Measurements from ENCODE around the gene EIF4E2.
A peak's percentile ranks its signal among the peaks of the same experiment; 100 is the strongest.

EIF4E2 gene

GRCh38 chr2:232545511-232546375 is 4.7 kb upstream of the EIF4E2 start:
- Histone ChIP-seq H3K27me3 (ENCODE audit: control insufficient read depth in 3 of 3, insufficient read depth in 3 of 3, low read depth in 1 of 3, low read length in 3 of 3) (no peaks in the 10 kb centered on the region), H2BK5ac (ENCODE audit: low read length) (peak overlapping the region; percentile 56), H3K79me1 (ENCODE audit: low read depth, low read length) (peaks cover 6% of the 10 kb centered on the region), H3K9ac (ENCODE audit: low read depth, low read length, poor library complexity) (peak overlapping the region; percentile 3), H3K4me3 (ENCODE audit: low read length in 2 of 2) (peak overlapping the region in 1 of 2 donors; percentile 26), H2AFZ (ENCODE audit: low read length) (no peak overlapping the region), H2BK15ac (ENCODE audit: low read length) (no peak overlapping the region), H3K14ac (ENCODE audit: low read length) (no peak overlapping the region), H2BK12ac (ENCODE audit: low read length) (no peak overlapping the region), H3K18ac (ENCODE audit: low read length) (peak overlapping the region; percentile 40), H3K4ac (ENCODE audit: low read length) (no peak overlapping the region), H3K23ac (ENCODE audit: low read depth, low read length, poor library complexity) (peak overlapping the region; percentile 34), H3K9me3 (replicated peaks in 1 of 2; ENCODE audit: control insufficient read depth in 2 of 2, insufficient read depth in 1 of 2, low read depth in 1 of 2, low read length in 2 of 2) (peaks cover 0 to 19% of the 10 kb centered on the region in 2 donors), H4K8ac (ENCODE audit: low read depth, low read length) (peak overlapping the region; percentile 27), H2BK120ac (ENCODE audit: low read depth, low read length) (no peak overlapping the region), H4K91ac (ENCODE audit: low read depth, low read length, poor library complexity) (no peak overlapping the region), H3K27ac (replicated peaks; ENCODE audit: low read length) (no peak overlapping the region), H3K36me3 (replicated peaks in 1 of 2; ENCODE audit: control insufficient read depth in 2 of 2, insufficient read depth in 2 of 2, low read length in 2 of 2) (peaks cover 13 to 39% of the 10 kb centered on the region in 2 donors), H3K4me1 (ENCODE audit: control insufficient read depth in 2 of 2, insufficient read depth in 1 of 2, low read depth in 1 of 2, low read length in 2 of 2) (peaks cover 0 to 1% of the 10 kb centered on the region in 2 donors), H3K4me2 (ENCODE audit: insufficient read depth, low read length, poor library complexity, severe bottlenecking) (no peak overlapping the region), H2AK5ac (ENCODE audit: low read depth, low read length) (no peak overlapping the region)
- no CpG with 5 or more reads among the region's 17 CpGs for WGBS, 2 donors (ENCODE audit: extremely low coverage in 2 of 2, insufficient read length in 2 of 2, insufficient replicate concordance in 1 of 2)
- DNase-seq (ENCODE audit: low spot score): no peak

DNA sequence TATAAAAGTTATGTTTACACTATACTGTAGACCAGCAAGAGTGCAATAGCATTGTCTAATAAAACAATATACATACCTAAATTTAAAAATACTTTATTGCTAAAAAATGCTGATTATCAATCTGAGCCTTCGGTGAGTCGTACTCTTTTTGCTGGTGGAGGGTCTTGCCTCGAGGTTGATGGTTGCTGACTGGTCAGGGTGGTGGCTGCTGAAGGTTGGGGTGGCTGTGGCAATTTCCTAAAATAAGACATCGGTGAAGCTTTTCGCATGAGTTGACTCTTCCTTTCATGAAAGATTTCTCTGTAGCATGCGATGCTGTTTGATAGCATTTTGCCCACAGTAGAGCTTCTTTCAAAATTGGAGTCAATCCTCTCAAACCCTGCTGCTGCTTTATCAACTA is 2.5 kb upstream of the EIF4E2 start:
- Histone ChIP-seq H2BK120ac (ENCODE audit: low read depth, low read length) (no peak overlapping the region), H3K9ac (ENCODE audit: low read depth, low read length, poor library complexity) (no peak overlapping the region), H3K4ac (ENCODE audit: low read length) (no peak overlapping the region), H3K18ac (ENCODE audit: low read length) (no peak overlapping the region), H2AFZ (ENCODE audit: low read length) (no peak overlapping the region), H2BK5ac (ENCODE audit: low read length) (no peak overlapping the region), H4K8ac (ENCODE audit: low read depth, low read length) (no peak overlapping the region), H3K4me2 (ENCODE audit: insufficient read depth, low read length, poor library complexity, severe bottlenecking) (no peak overlapping the region), H3K9me3 (replicated peaks in 1 of 2; ENCODE audit: control insufficient read depth in 2 of 2, insufficient read depth in 1 of 2, low read depth in 1 of 2, low read length in 2 of 2) (peaks cover 0 to 19% of the 10 kb centered on the region in 2 donors), H3K4me3 (ENCODE audit: low read length in 2 of 2) (no peak overlapping the region), H3K27me3 (ENCODE audit: control insufficient read depth in 3 of 3, insufficient read depth in 3 of 3, low read depth in 1 of 3, low read length in 3 of 3) (no peaks in the 10 kb centered on the region), H3K4me1 (ENCODE audit: control insufficient read depth in 2 of 2, insufficient read depth in 1 of 2, low read depth in 1 of 2, low read length in 2 of 2) (peaks cover 3 to 4% of the 10 kb centered on the region in 2 donors), H2BK15ac (ENCODE audit: low read length) (no peak overlapping the region), H3K79me1 (ENCODE audit: low read depth, low read length) (peaks cover 13% of the 10 kb centered on the region), H4K91ac (ENCODE audit: low read depth, low read length, poor library complexity) (no peak overlapping the region), H3K14ac (ENCODE audit: low read length) (no peak overlapping the region), H3K23ac (ENCODE audit: low read depth, low read length, poor library complexity) (no peak overlapping the region), H2BK12ac (ENCODE audit: low read length) (no peak overlapping the region), H2AK5ac (ENCODE audit: low read depth, low read length) (no peak overlapping the region), H3K36me3 (replicated peaks in 1 of 2; ENCODE audit: control insufficient read depth in 2 of 2, insufficient read depth in 2 of 2, low read length in 2 of 2) (peaks cover 11 to 54% of the 10 kb centered on the region in 2 donors), H3K27ac (replicated peaks; ENCODE audit: low read length) (no peak overlapping the region)
- no peak for DNase-seq (ENCODE audit: low spot score)
- WGBS, 2 donors (ENCODE audit: extremely low coverage in 2 of 2, insufficient read length in 2 of 2, insufficient replicate concordance in 1 of 2): no CpG with 5 or more reads among the region's 6 CpGs

DNA sequence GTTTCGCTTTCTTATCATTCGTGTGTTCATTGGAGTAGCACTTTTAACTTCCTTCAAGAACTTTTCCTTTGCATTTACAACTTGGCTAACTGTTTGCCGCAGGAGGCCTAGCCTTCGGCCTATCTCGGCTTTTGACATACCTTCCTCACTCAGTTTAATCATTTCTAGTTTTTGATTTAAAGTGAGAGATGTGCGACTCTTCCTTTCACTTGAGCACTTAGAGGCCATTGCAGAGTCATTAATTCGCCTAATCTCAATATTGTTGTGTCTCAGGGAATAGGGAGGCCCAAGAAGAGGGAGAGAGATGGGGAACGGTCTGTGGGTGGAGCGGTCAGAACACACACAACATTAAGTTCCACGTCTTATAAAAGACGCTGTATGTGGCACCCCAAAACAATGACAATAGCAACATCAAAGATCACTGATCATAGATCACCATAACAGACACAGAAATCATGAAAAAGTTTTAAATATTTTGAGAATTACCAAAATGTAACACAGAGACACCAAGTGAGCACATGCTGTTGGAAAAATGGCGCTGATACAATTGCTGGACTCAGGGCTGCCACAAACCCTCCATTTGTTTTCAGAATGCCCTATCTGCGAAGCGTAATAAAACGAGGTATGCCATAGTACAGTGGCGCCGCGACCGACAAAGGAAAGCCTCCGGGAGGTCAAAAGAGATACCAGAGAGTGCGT is 685 bp upstream of the EIF4E2 start:
- Histone ChIP-seq H3K4me1 (ENCODE audit: control insufficient read depth in 2 of 2, insufficient read depth in 1 of 2, low read depth in 1 of 2, low read length in 2 of 2) (peaks cover 3 to 4% of the 10 kb centered on the region in 2 donors), H2BK12ac (ENCODE audit: low read length) (no peak overlapping the region), H3K9me3 (replicated peaks in 1 of 2; ENCODE audit: control insufficient read depth in 2 of 2, insufficient read depth in 1 of 2, low read depth in 1 of 2, low read length in 2 of 2) (peaks cover 0 to 19% of the 10 kb centered on the region in 2 donors), H4K8ac (ENCODE audit: low read depth, low read length) (no peak overlapping the region), H3K18ac (ENCODE audit: low read length) (peak overlapping the region; percentile 98), H3K9ac (ENCODE audit: low read depth, low read length, poor library complexity) (peak overlapping the region; percentile 97), H3K23ac (ENCODE audit: low read depth, low read length, poor library complexity) (peak overlapping the region; percentile 78), H2BK5ac (ENCODE audit: low read length) (peak overlapping the region; percentile 96), H3K27me3 (ENCODE audit: control insufficient read depth in 3 of 3, insufficient read depth in 3 of 3, low read depth in 1 of 3, low read length in 3 of 3) (no peaks in the 10 kb centered on the region), H2AFZ (ENCODE audit: low read length) (peak overlapping the region; percentile 96), H2BK15ac (ENCODE audit: low read length) (no peak overlapping the region), H3K14ac (ENCODE audit: low read length) (no peak overlapping the region), H3K4ac (ENCODE audit: low read length) (no peak overlapping the region), H2BK120ac (ENCODE audit: low read depth, low read length) (no peak overlapping the region), H4K91ac (ENCODE audit: low read depth, low read length, poor library complexity) (no peak overlapping the region), H3K36me3 (replicated peaks in 1 of 2; ENCODE audit: control insufficient read depth in 2 of 2, insufficient read depth in 2 of 2, low read length in 2 of 2) (peaks cover 11 to 68% of the 10 kb centered on the region in 2 donors), H2AK5ac (ENCODE audit: low read depth, low read length) (peak overlapping the region; percentile 86), H3K4me2 (ENCODE audit: insufficient read depth, low read length, poor library complexity, severe bottlenecking) (peak overlapping the region; percentile 57), H3K79me1 (ENCODE audit: low read depth, low read length) (peaks cover 9% of the 10 kb centered on the region), H3K27ac (replicated peaks; ENCODE audit: low read length) (peak overlapping the region; percentile 88), H3K4me3 (ENCODE audit: low read length in 2 of 2) (peak overlapping the region; percentile 79 to 80)
- WGBS, 2 donors (ENCODE audit: extremely low coverage in 2 of 2, insufficient read length in 2 of 2, insufficient replicate concordance in 1 of 2): no CpG with 5 or more reads among the region's 21 CpGs
- DNase-seq (ENCODE audit: low spot score): no peak

- H3K9ac ChIP-seq (ENCODE audit: low read depth, low read length, poor library complexity): peak overlapping the region; percentile 75
- H2BK5ac ChIP-seq (ENCODE audit: low read length): no peak overlapping the region
- H2BK12ac ChIP-seq (ENCODE audit: low read length): no peak overlapping the region
- no peaks in the 10 kb centered on the region for H3K27me3 ChIP-seq (ENCODE audit: control insufficient read depth in 3 of 3, insufficient read depth in 3 of 3, low read depth in 1 of 3, low read length in 3 of 3)
- no peak overlapping the region for H2BK15ac ChIP-seq (ENCODE audit: low read length)
- no peak overlapping the region for H2BK120ac ChIP-seq (ENCODE audit: low read depth, low read length)
- peak overlapping the region; percentile 96 for H2AFZ ChIP-seq (ENCODE audit: low read length)
- peaks cover 8% of the 10 kb centered on the region for H3K79me1 ChIP-seq (ENCODE audit: low read depth, low read length)
- peak overlapping the region; percentile 12 for H2AK5ac ChIP-seq (ENCODE audit: low read depth, low read length)
- H3K4ac ChIP-seq (ENCODE audit: low read length): no peak overlapping the region
- H3K18ac ChIP-seq (ENCODE audit: low read length): no peak overlapping the region
- H3K9me3 ChIP-seq (replicated peaks in 1 of 2; ENCODE audit: control insufficient read depth in 2 of 2, insufficient read depth in 1 of 2, low read depth in 1 of 2, low read length in 2 of 2): peaks cover 0 to 19% of the 10 kb centered on the region in 2 donors
- no peak overlapping the region for H4K91ac ChIP-seq (ENCODE audit: low read depth, low read length, poor library complexity)
- peaks cover 3 to 4% of the 10 kb centered on the region in 2 donors for H3K4me1 ChIP-seq (ENCODE audit: control insufficient read depth in 2 of 2, insufficient read depth in 1 of 2, low read depth in 1 of 2, low read length in 2 of 2)
- H3K4me2 ChIP-seq (ENCODE audit: insufficient read depth, low read length, poor library complexity, severe bottlenecking): peak overlapping the region; percentile 77
- no peak overlapping the region for H4K8ac ChIP-seq (ENCODE audit: low read depth, low read length)
- no peak for DNase-seq (ENCODE audit: low spot score)
- no CpG with 5 or more reads among the region's 7 CpGs for whole genome bisulfite sequencing, 2 donors (ENCODE audit: extremely low coverage in 2 of 2, insufficient read length in 2 of 2, insufficient replicate concordance in 1 of 2)
- H3K36me3 ChIP-seq (replicated peaks in 1 of 2; ENCODE audit: control insufficient read depth in 2 of 2, insufficient read depth in 2 of 2, low read length in 2 of 2): peaks cover 9 to 72% of the 10 kb centered on the region in 2 donors
- no peak overlapping the region for H3K27ac ChIP-seq (replicated peaks; ENCODE audit: low read length)
- no peak overlapping the region for H3K14ac ChIP-seq (ENCODE audit: low read length)
- H3K4me3 ChIP-seq (ENCODE audit: low read length in 2 of 2): peak overlapping the region; percentile 79 to 80
- no peak overlapping the region for H3K23ac ChIP-seq (ENCODE audit: low read depth, low read length, poor library complexity)
These were observed 755 bp downstream of the EIF4E2 start for GRCh38 chr2:232551250-232551638.
